Measurements from ENCODE around the gene MAD1L1.

DNA sequence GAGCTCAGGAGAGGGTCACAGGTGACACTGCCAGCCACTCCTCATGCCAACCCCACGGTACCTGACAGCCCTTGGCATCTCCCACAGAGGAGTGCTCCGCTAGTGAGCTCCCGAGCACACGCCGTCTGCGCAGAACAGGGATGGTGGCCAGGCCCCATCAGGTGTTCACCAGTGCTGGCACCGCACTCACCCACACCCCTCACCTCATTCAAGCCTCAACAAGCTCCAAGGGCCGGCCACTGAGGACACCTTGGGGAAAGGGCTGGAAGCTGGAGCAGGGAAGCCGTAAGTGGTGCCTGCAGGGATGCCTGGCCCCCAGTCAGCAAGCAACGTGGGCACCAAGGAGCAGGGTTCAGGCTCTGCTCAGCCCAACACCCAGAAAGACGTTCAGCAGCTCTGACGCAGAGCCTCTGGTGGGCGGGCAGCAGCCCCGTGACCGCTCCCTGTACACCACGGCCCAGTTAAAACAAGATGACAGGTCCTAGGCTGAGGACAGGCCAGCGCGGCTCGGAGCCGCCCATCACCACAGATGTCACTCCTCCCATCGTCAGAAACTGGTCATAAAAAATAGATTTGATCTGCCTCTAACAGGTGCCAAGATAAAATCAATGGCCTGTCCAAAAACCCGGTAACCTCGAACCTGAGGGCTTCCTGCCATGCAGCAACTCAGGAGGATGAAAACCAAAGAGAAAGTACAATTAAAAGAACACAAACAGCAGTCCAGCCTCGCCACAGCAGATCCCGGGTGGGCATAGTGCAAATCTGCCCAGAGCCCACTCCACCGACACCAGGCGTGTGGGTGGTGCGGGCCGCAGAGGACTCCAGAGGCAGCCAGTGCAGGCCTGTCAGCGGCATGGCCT lies 275.9 kb downstream of the MAD1L1 start:
- TF ChIP-seq, protein P1, sequence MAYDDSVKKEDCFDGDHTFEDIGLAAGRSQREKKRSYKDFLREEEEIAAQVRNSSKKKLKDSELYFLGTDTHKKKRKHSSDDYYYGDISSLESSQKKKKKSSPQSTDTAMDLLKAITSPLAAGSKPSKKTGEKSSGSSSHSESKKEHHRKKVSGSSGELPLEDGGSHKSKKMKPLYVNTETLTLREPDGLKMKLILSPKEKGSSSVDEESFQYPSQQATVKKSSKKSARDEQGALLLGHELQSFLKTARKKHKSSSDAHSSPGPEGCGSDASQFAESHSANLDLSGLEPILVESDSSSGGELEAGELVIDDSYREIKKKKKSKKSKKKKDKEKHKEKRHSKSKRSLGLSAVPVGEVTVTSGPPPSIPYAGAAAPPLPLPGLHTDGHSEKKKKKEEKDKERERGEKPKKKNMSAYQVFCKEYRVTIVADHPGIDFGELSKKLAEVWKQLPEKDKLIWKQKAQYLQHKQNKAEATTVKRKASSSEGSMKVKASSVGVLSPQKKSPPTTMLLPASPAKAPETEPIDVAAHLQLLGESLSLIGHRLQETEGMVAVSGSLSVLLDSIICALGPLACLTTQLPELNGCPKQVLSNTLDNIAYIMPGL (CRISPR knock-in tag; IDR thresholded peaks at IDR 0.05) = no peak
- no peak for TF ChIP-seq JUN (CRISPR knock-in tag; IDR thresholded peaks at IDR 0.05)
- no peak for TF ChIP-seq FOXJ3 (CRISPR knock-in tag; IDR thresholded peaks at IDR 0.05; ENCODE audit: borderline replicate concordance)
- no peak for TF ChIP-seq TEAD4 (CRISPR knock-in tag; IDR thresholded peaks at IDR 0.05)
